Retinal pigment epithelial cell (primary cell): ENCODE measurements around the gene KAT2A.

Experiments
- DNase-seq: peaks from one replicate; pipeline ENCODE4 v3.0.0-alpha.2; 2010; ENCODE audit warnings: low read depth
- H3K4me3 ChIP-seq: 2 replicates; pipeline ENCODE4 v1.5.1; 2011; ENCODE audit warnings: mild to moderate bottlenecking, low read length, control low read depth, moderate library complexity
- CTCF ChIP-seq: conservative IDR thresholded peaks from 2 replicates; pipeline ENCODE4 v1.5.1; 2011; ENCODE audit warnings: low read depth, low read length, control low read depth, inconsistent platforms

KAT2A gene

DNA sequence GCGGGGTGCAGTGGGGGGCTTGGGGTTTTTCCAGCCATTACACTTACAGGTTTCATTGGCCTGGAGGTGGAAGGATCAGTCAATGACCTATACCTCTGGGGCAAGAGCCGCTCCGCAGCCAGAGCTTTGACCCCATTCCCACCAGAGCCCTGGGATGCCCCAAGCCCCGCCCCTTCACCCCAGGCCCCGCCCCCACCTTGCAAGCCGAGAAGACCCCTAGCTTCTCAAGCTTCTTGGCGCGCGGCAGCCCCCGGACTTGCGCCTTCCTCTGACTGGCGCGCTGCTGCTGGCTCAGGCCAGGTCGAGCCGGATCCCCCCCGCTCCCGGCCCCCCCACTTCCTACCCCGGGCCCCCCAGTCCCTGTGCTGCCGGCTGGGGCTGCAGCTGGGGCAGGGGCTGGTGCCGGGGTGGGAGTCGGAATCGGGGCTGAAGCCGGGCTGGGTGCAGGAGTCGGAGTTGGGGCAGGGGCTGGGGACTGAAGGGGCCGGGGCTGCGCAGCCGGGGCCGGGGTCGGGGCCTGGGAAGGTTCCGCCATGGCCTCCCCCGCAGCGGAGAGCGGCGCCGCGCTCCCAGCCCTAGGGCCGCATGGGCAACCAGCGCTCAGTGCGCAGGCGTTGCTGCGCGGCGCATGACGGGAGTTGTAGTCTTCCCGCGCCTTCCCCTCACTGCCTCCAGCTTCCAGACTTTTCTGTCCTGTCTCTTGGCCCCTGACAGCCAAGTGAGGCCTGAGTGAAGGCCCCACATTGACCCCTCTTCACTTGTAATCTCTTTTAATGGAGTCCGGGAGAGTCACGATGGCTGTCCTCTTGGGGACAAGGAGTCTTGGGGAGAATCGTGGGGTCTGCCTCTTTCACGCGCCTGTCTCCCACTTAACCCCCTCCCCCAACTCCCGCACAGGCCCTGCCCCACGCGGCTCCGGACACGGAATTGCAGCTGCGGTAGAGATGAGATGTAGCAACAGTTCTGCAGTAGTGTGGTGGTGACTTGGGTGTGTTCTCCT is at the start of gene KAT2A:
Gene KAT2A, minus strand, starts transcription at position 598 of the 1,000 bp plus-strand sequence. Its CDS starts 63 bp downstream, at position 535.
- TF ChIP-seq CTCF: no peak
- peak within 1 kb of the TSS; percentile 48 for H3K4me3 ChIP-seq
- no peak for DNase-seq

DNA sequence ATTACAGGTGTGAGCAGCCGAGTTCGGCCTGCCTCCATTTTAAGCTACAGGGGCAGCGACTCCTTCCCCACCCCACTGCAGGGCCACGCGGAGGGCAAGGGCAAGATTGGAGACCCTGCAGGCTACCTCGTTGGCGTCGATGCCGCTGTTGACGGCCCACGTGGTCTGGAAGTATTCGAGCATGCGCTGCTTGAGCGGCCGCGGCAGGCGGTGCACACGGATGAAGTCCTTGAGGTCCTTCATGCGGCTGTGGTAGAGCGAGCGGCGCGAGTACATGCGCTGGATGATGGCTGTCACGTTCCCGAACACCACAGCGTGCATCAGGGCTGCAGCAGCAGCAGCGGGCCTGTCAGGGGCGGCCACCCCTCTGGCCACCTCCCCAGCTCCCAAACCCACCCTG is 48.2 kb upstream of the KAT2A start:
- DNase-seq: no peak
- no peak for TF ChIP-seq CTCF

DNA sequence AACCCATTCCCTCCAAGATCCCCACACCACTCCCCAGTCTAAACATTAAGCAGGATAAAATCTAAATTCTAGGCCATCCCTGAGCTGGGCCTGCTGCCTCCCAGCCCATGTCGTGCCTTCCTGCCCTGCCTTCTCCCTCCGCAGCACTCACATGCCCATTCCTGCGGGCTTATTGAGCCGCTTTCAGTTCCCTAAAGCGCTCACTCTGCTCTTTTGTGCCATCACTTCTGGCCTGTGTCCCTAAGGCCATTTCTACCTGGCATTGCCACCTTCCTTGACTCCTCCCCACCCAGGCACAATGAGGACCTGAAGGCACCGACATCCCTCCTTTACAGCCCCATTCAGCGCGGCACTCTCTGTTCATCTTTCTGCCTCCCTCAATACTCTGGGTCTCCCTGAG is 46.6 kb upstream of the KAT2A start:
- no peak for DNase-seq
- no peak overlapping the region for H3K4me3 ChIP-seq
- no peak for TF ChIP-seq CTCF

More for the DNA sequence above, 48.2 kb upstream of the KAT2A start:
- no peak overlapping the region for H3K4me3 ChIP-seq

DNA sequence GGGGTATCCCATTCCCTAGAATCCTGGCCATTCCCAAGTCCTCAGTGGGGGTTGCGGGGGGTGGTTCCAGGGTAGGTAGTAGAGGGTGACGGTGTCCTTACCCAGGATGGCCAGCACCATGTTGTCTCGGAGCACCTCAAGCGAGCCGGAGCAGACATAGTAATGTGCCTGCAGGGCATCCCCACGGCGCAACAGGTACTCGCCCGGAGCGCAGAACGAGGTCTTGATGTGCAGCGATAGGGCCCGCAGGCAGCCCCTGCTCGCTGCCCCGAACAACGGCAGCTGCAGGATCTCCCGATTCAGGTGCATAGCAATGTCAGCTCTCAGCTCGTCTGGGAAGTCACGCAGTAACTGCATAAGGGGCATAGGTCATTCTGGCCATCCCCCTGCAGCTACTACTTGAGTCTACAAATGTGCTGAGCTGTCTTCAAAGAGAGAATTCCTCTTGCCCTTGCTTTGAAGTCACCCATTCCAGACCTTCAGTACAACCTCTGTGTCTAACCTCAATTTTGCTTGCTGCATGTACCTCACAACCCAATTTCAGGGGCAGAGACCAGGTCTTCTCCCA is 45.1 kb upstream of the KAT2A start:
- no peak for DNase-seq
- no peak for TF ChIP-seq CTCF
- H3K4me3 ChIP-seq: no peak overlapping the region

DNA sequence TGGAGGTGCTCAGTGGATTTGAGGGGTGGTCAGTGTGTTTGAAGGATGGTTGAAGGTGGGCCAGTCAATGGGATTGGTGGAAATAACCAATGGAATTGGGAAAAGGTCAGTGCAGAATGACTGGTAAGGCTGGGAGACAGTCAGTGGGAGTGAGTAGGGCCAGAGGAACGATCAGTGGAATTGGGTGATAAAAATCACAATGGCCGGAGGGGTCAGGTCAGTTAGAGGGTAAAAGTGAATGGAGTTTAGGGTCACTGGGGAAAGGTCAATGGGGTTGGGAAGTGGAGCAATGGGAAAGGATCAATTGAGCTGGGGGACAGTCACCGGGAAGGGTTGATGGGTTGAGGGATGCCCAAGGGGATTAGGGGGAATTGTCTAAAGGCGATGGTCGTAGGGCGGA is 44.6 kb upstream of the KAT2A start:
- TF ChIP-seq CTCF: no peak
- H3K4me3 ChIP-seq: no peak overlapping the region
- no peak for DNase-seq

- no peak overlapping the region for H3K4me3 ChIP-seq
- no peak for DNase-seq
- TF ChIP-seq CTCF: no peak
Measured at GRCh38 chr17:42163696-42164407, 42.7 kb upstream of the KAT2A start.
